ENCODE measurements around the gene SYPL1.

Gene SYPL1

GRCh38 chr7:106057204-106057961, 54.7 kb downstream of the SYPL1 start:
- DNase-seq (ENCODE audit: low spot score): no peak
- H3K27ac ChIP-seq (ENCODE audit: poor library complexity, severe bottlenecking): peak overlapping the region; percentile 45
- ATAC-seq (ENCODE audit: low read depth): no peak
- H3K4me1 ChIP-seq (ENCODE audit: insufficient read depth, poor library complexity, severe bottlenecking): peaks cover 32% of the 10 kb centered on the region
- H3K36me3 ChIP-seq (ENCODE audit: low read depth): no peaks in the 10 kb centered on the region
- H3K9me3 ChIP-seq (ENCODE audit: severe bottlenecking): no peaks in the 10 kb centered on the region
- H3K4me3 ChIP-seq (ENCODE audit: severe bottlenecking): no peak overlapping the region
- no peaks in the 10 kb centered on the region for H3K27me3 ChIP-seq (ENCODE audit: insufficient read depth, poor library complexity, severe bottlenecking)
- TF ChIP-seq, protein P1, sequence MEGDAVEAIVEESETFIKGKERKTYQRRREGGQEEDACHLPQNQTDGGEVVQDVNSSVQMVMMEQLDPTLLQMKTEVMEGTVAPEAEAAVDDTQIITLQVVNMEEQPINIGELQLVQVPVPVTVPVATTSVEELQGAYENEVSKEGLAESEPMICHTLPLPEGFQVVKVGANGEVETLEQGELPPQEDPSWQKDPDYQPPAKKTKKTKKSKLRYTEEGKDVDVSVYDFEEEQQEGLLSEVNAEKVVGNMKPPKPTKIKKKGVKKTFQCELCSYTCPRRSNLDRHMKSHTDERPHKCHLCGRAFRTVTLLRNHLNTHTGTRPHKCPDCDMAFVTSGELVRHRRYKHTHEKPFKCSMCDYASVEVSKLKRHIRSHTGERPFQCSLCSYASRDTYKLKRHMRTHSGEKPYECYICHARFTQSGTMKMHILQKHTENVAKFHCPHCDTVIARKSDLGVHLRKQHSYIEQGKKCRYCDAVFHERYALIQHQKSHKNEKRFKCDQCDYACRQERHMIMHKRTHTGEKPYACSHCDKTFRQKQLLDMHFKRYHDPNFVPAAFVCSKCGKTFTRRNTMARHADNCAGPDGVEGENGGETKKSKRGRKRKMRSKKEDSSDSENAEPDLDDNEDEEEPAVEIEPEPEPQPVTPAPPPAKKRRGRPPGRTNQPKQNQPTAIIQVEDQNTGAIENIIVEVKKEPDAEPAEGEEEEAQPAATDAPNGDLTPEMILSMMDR (IDR thresholded peaks at IDR 0.05; ENCODE audit: poor library complexity, severe bottlenecking): peak; percentile 67

GRCh38 chr7:106056513-106057203, 55.5 kb downstream of the SYPL1 start:
- no peaks in the 10 kb centered on the region for H3K9me3 ChIP-seq (ENCODE audit: severe bottlenecking)
- DNase-seq (ENCODE audit: low spot score) (no peak), ATAC-seq (ENCODE audit: low read depth) (peak; percentile 81)
- no peak overlapping the region for H3K4me3 ChIP-seq (ENCODE audit: severe bottlenecking)
- no peaks in the 10 kb centered on the region for H3K27me3 ChIP-seq (ENCODE audit: insufficient read depth, poor library complexity, severe bottlenecking)
- peaks cover 25% of the 10 kb centered on the region for H3K4me1 ChIP-seq (ENCODE audit: insufficient read depth, poor library complexity, severe bottlenecking)
- H3K36me3 ChIP-seq (ENCODE audit: low read depth): no peaks in the 10 kb centered on the region
- no peak overlapping the region for H3K27ac ChIP-seq (ENCODE audit: poor library complexity, severe bottlenecking)
- TF ChIP-seq, protein P1 (IDR thresholded peaks at IDR 0.05; ENCODE audit: poor library complexity, severe bottlenecking): peak; percentile 89

DNA sequence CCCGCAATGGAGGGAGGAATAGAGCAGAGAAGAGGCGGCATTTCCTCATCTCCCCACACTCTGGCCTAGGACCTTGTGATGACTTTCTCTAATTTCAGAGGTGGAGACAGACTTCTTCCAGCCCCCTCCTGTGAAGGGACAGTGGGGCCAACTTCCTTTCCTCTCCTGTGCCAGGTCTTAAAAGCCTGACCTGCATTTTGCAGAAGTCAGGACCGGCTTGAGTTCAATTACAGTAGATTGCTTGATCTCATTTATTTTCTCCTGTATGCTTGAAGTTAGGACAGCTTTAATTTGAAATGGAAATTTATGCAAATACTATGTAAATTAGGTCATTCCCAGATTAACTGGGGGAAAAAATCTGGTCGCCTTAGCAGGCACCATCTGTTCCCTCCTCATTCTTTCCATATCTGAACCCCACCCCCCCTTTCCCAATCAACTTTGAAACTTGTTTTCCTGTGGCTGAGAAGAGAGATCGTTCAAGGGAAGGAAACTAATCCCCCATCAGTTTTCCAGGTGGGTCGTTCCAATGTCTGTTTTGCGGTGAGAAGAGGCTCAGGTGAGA, 57.1 kb downstream of the SYPL1 start:
- no peak for DNase-seq (ENCODE audit: low spot score)

DNA sequence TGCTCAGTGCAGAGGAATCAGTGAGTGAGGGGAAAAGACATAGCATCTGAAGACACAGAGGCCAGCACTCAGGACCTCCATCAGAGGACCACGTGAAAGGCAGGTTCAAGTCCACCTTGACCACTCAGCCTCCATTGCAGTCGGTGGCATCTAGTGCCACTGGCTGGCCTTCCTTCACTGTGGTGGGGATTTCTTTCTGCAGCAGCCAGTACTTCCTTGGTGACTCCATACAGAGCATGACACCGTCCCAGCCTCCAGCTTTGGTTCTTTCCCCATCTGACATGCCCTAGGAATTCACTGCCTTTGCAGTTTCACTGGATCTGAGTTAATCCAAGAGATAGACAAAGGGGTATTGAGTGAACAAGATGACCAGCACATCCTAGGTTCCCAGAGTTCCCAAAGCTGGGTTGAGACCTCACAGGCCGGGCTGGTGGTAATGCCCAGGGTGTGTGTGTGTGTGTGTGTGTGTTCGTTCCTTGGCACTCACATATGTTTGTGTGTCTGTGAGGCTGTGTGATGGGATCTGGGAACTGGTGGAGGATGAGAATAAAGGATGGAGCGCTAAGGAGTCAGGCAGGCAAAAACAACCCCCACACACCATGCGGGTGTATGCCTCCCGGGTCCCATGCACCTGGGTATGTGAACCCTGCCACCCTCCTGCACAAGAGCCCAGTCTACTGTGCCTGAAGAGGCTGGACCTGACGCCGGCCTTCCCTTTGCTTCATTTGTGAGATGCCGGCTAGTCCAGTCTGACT, 57.8 kb downstream of the SYPL1 start:
- Histone ChIP-seq H3K4me3 (ENCODE audit: severe bottlenecking) (no peak overlapping the region), H3K27me3 (ENCODE audit: insufficient read depth, poor library complexity, severe bottlenecking) (no peaks in the 10 kb centered on the region), H3K4me1 (ENCODE audit: insufficient read depth, poor library complexity, severe bottlenecking) (peaks cover 33% of the 10 kb centered on the region), H3K9me3 (ENCODE audit: severe bottlenecking) (no peaks in the 10 kb centered on the region), H3K36me3 (ENCODE audit: low read depth) (no peaks in the 10 kb centered on the region), H3K27ac (ENCODE audit: poor library complexity, severe bottlenecking) (no peak overlapping the region)
- DNase-seq (ENCODE audit: low spot score): no peak
- ATAC-seq (ENCODE audit: low read depth): no peak
- TF ChIP-seq, protein P1 (IDR thresholded peaks at IDR 0.05; ENCODE audit: poor library complexity, severe bottlenecking): no peak

More for the DNA sequence above, 57.1 kb downstream of the SYPL1 start:
- no peak overlapping the region for H3K4me3 ChIP-seq (ENCODE audit: severe bottlenecking)
- H3K9me3 ChIP-seq (ENCODE audit: severe bottlenecking): no peaks in the 10 kb centered on the region
- no peaks in the 10 kb centered on the region for H3K36me3 ChIP-seq (ENCODE audit: low read depth)
- no peak overlapping the region for H3K27ac ChIP-seq (ENCODE audit: poor library complexity, severe bottlenecking)
- ATAC-seq (ENCODE audit: low read depth): no peak
- peaks cover 33% of the 10 kb centered on the region for H3K4me1 ChIP-seq (ENCODE audit: insufficient read depth, poor library complexity, severe bottlenecking)
- no peaks in the 10 kb centered on the region for H3K27me3 ChIP-seq (ENCODE audit: insufficient read depth, poor library complexity, severe bottlenecking)
- TF ChIP-seq, protein P1 (IDR thresholded peaks at IDR 0.05; ENCODE audit: poor library complexity, severe bottlenecking): no peak

Data from RWPE2 (cell line).